Esophagus squamous epithelium (tissue), 4 donors: ENCODE measurements around the gene JMJD6.

Experiments
- CTCF ChIP-seq, 6 experiments: fragments of 450-650 bp in 4 of 6; fragments of 200-600 bp in 2 of 6; sonication (generic) in 2 of 6; IDR thresholded peaks; one replicate each; pipeline ENCODE4 v1.5.1; 2016 to 2019; ENCODE audit warnings: antibody characterized with exemption in 6 of 6, mild to moderate bottlenecking in 4 of 6, moderate library complexity in 4 of 6
- POLR2A ChIP-seq, 4 donors: fragments of 450-650 bp; IDR thresholded peaks; one replicate each; pipeline ENCODE4 v1.6.1; 2017; ENCODE audit warnings: antibody characterized with exemption in 4 of 4, mild to moderate bottlenecking in 4 of 4, moderate library complexity in 3 of 4

GRCh38 chr17:76678330-76678729 is 48.1 kb downstream of the JMJD6 start:
- no peak for TF ChIP-seq POLR2A (IDR thresholded peaks at IDR 0.05)
- TF ChIP-seq CTCF (IDR thresholded peaks at IDR 0.05) = no peak
